NCI-H1092 treated with DMSO at 0.1 percent for 48 hours (cell line): ENCODE results near the gene NFYC.

ENCODE experiments used
- DNase-seq: peaks from one replicate; lab custom pipeline; 2025; lab: John Stamatoyannopoulos, UW

NFYC gene

GRCh38 chr1:40760984-40761383 lies 69.5 kb downstream of the NFYC start:
- no peak for DNase-seq

DNA sequence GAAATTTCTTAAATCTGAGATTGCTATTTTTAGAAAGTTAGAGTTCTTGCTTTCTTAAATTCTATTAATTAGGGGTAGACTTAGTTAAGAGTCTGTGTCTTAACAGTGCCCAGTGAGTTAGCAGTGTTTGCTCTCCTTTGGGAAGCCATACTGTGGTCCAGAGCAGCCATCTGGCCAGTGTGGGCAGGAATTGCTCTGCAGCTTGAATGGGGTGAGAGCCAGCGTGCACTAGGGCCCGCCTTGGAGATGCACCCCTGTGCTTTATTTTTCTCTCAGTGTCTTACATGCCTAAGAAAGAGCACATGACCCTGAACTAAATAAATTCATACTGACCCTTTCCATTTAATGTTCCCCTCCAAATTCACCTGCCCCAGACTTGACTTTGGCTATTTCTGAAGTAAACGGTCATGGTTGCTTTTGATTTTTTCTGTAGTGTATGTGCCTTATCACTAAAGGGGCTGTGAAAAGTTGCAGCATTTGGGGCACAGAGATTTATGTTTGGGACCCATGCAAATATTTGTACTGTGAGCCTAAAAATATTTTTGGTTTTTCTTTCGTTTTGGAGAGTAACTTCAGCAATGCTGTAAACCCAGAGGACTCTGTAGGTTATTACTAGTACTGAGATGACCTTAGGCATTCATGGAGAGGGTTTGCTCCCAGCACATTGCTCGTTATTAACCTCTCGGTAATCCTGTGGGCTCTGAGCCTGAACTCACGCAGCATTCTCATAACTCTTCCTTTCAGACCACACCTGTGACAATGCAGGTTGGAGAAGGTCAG lies 70.8 kb downstream of the NFYC start:
- no peak for DNase-seq

- no peak for DNase-seq
Observed at GRCh38 chr1:40763742-40764532, 72.4 kb downstream of the NFYC start.

- no peak for DNase-seq
Observed at GRCh38 chr1:40764981-40765380, 73.5 kb downstream of the NFYC start.

- DNase-seq: no peak
Observed at GRCh38 chr1:40766017-40766416, 74.5 kb downstream of the NFYC start.

DNA sequence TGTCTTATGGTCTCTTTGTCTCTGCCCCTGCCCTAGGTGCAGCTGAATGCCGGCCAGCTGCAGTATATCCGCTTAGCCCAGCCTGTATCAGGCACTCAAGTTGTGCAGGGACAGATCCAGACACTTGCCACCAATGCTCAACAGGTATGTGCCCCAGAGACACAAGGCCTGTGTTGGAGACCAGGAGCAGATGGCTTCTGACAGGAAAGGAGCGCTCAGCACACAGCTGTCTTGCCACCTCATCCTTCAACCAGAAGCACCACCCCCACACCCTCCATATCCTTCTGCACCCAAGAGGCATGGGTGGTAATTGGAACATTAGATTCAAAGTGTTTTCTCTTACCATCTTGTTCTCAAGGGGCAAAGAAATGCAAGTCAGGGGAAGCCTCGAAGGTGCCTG lies 75.1 kb downstream of the NFYC start:
- DNase-seq: no peak

- no peak for DNase-seq
Observed at GRCh38 chr1:40768146-40768990, 76.9 kb downstream of the NFYC start.

- no peak for DNase-seq
Observed at GRCh38 chr1:40769815-40770214, 78.3 kb downstream of the NFYC start.

GRCh38 chr1:40770296-40771070 lies 79.0 kb downstream of the NFYC start:
- DNase-seq: no peak

GRCh38 chr1:40772146-40772955 lies 80.8 kb downstream of the NFYC start:
- DNase-seq: no peak

GRCh38 chr1:40773748-40774265 lies 82.3 kb downstream of the NFYC start:
- DNase-seq: peak; percentile 20

- no peak for DNase-seq
Observed at GRCh38 chr1:40774266-40774998, 82.9 kb downstream of the NFYC start.

- no peak for DNase-seq
Observed at GRCh38 chr1:40776236-40777072, 85.0 kb downstream of the NFYC start.

GRCh38 chr1:40777224-40777970 lies 85.9 kb downstream of the NFYC start:
- DNase-seq: no peak

DNA sequence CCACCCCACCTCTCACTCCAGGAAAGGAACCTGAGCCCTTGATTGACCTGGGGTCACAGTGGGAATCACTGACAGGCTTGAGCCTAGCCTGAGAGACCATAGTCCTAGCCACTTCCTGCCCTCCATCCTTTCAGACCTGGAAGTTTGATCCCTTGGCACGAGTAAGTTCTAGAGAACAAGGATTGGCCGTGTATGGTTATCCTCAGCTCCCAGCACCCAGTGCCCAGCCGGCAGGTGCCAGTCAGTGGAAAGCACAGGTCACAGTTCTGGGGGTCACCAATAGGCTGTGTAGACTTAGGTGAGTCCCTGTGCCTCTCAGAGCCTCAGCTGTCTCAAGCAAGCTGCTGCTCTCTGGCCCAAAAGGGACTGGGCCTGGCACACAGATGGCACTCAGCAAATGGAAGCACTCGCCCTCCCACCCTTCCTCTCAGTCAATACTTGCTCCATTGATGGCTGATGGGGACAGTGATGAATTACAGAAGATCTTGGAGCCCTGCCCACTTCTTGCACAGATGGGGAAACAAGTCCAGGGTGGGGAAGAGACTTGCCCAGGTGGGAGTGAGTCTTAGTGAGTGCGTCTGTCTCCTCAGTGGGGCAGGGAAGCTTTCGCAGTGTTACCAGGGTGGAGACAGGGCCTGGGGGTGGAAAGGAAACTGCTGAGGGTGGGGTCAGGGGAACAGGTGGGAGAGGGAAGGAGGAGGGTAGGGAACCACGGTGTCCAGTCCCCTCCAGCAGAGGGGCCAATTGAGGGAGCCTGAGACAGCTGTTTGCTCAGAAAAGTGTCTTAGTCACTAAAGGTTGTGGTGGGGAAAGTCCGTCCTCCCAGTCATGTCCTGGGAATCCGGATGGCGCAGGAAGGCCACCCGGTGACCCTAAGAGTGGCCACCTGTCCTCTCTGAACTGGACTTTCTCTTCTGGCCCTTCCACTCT lies 89.4 kb downstream of the NFYC start:
- DNase-seq: peak; percentile 10

- DNase-seq: no peak
Observed at GRCh38 chr1:40781608-40781971, 90.1 kb downstream of the NFYC start.

DNA sequence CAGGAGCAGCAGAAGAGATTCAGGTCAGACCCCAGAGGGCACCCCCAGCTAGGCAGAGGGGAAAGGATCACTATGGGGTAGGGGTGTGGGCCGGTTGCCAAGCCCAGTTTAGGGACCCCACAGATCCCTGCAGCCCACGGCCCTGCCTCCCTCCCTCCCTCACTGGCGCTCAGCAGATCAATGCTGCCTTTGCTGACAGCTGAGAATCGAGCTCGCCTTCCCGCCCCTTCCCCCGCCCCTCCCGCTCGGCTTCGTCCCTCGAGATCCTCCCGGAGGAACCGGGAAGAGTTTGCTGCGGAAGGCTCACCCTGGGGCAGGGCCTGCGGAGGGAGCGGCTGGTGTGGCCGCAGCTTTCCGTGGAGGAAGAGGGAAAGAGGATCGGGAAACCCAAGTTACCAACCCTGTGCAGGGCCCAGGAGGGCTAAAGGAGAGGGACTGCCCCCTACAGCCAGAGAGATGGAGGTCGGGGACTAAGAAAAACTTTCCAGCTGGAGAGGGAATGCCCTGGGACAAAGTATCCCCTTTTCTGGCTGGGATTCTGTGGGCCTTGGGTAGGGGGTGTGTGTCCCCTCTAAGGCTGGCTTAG lies 91.0 kb downstream of the NFYC start:
- no peak for DNase-seq
